H9 (cell line): ENCODE measurements around the gene LAMA3. TPM values are rescaled to one million over a fixed set of nuclear protein-coding genes. Genes with fewer than 3 reads are reported as not detected.

Experiments
- DNase-seq: peaks from one replicate; pipeline ENCODE4 v3.0.0-alpha.2; 2017
- H2AFZ ChIP-seq: one replicate; pipeline ENCODE4 v1.6.1; 2013; ENCODE audit warnings: mild to moderate bottlenecking, low read length, control low read depth, moderate library complexity
- H2AK5ac ChIP-seq: 2 replicates; pipeline ENCODE4 v1.6.1; 2013; ENCODE audit warnings: low read length, control low read depth, mixed read lengths; ENCODE audit not compliant: insufficient read length
- H2BK120ac ChIP-seq: one replicate; pipeline ENCODE4 v1.6.1; 2013; ENCODE audit warnings: low read depth, mild to moderate bottlenecking, low read length, control low read depth, inconsistent platforms; ENCODE audit not compliant: poor library complexity, severe bottlenecking
- H2BK12ac ChIP-seq: 2 replicates; pipeline ENCODE4 v1.6.1; 2013; ENCODE audit warnings: low read length, control low read depth, mixed read lengths, low read depth; ENCODE audit not compliant: insufficient read length
- H2BK15ac ChIP-seq: 2 replicates; pipeline ENCODE4 v1.6.1; 2013; ENCODE audit warnings: low read depth, low read length, control low read depth
- H2BK20ac ChIP-seq: one replicate; pipeline ENCODE4 v1.6.1; 2013; ENCODE audit warnings: low read depth, mild to moderate bottlenecking, low read length, control low read depth, inconsistent platforms; ENCODE audit not compliant: poor library complexity, severe bottlenecking
- H2BK5ac ChIP-seq: 2 replicates; pipeline ENCODE4 v1.6.1; 2013; ENCODE audit warnings: low read length, control low read depth, mixed read lengths; ENCODE audit not compliant: insufficient read length
- H3K14ac ChIP-seq: 2 replicates; pipeline ENCODE4 v1.6.1; 2013; ENCODE audit warnings: low read length, control low read depth; ENCODE audit not compliant: insufficient read depth
- H3K18ac ChIP-seq: 2 replicates; pipeline ENCODE4 v1.6.1; 2013; ENCODE audit warnings: low read depth, mild to moderate bottlenecking, mixed read lengths, low read length, control low read depth; ENCODE audit not compliant: insufficient read length
- H3K23ac ChIP-seq: 2 replicates; pipeline ENCODE4 v1.6.1; 2013; ENCODE audit warnings: low read length, control low read depth, mixed read lengths, low read depth; ENCODE audit not compliant: insufficient read length
- H3K23me2 ChIP-seq: 2 replicates; pipeline ENCODE4 v1.6.1; 2013; ENCODE audit warnings: low read depth, mild to moderate bottlenecking, mixed read lengths, low read length, control low read depth; ENCODE audit not compliant: insufficient read length, poor library complexity, severe bottlenecking
- H3K27ac ChIP-seq: 2 replicates; pipeline ENCODE4 v1.5.1; 2013; ENCODE audit warnings: low read length, control low read depth, mixed read lengths, low read depth; ENCODE audit not compliant: insufficient read length
- H3K27me3 ChIP-seq: 2 replicates; pipeline ENCODE4 v1.6.1; 2013; ENCODE audit warnings: low read length, control low read depth, inconsistent platforms; ENCODE audit not compliant: insufficient read depth
- H3K4ac ChIP-seq: 2 replicates; pipeline ENCODE4 v1.6.1; 2013; ENCODE audit warnings: low read depth, mild to moderate bottlenecking, control low read depth, inconsistent platforms, low read length, moderate library complexity
- H3K4me1 ChIP-seq: 2 replicates; pipeline ENCODE4 v1.6.1; 2013; ENCODE audit warnings: low read length, control low read depth, inconsistent platforms; ENCODE audit not compliant: insufficient read depth
- H3K4me2 ChIP-seq: 2 replicates; pipeline ENCODE4 v1.6.1; 2013; ENCODE audit warnings: low read length, control low read depth, mixed read lengths; ENCODE audit not compliant: insufficient read length, insufficient read depth
- H3K56ac ChIP-seq: 2 replicates; pipeline ENCODE4 v1.6.1; 2013; ENCODE audit warnings: low read depth, mild to moderate bottlenecking, mixed read lengths, low read length, control low read depth; ENCODE audit not compliant: insufficient read length
- H3K79me1 ChIP-seq: 2 replicates; pipeline ENCODE4 v1.6.1; 2013; ENCODE audit warnings: low read depth, mild to moderate bottlenecking, moderate library complexity, low read length, control low read depth, inconsistent platforms; ENCODE audit not compliant: insufficient read depth, poor library complexity, severe bottlenecking
- H3K79me2 ChIP-seq: 2 replicates; pipeline ENCODE4 v1.6.1; 2013; ENCODE audit warnings: low read length, control low read depth, inconsistent platforms; ENCODE audit not compliant: insufficient read depth
- H3K9ac ChIP-seq: 2 replicates; pipeline ENCODE4 v1.6.1; 2013; ENCODE audit warnings: low read length, control low read depth, mixed read lengths; ENCODE audit not compliant: insufficient read length; ENCODE audit errors: extremely low read depth
- H3K9me3 ChIP-seq: one replicate; pipeline ENCODE4 v1.6.1; 2013; ENCODE audit warnings: low read depth, low read length, inconsistent platforms; ENCODE audit not compliant: control insufficient read depth
- H3T11ph ChIP-seq: one replicate; pipeline ENCODE4 v1.6.1; 2013; ENCODE audit warnings: mild to moderate bottlenecking, low read length, control low read depth, inconsistent platforms
- H4K20me1 ChIP-seq: one replicate; pipeline ENCODE4 v1.6.1; 2013; ENCODE audit not compliant: control insufficient read depth, insufficient read length, insufficient read depth
- H4K5ac ChIP-seq: 2 replicates; pipeline ENCODE4 v1.6.1; 2013; ENCODE audit warnings: low read depth, mild to moderate bottlenecking, mixed read lengths, low read length, control low read depth; ENCODE audit not compliant: insufficient read length
- H4K8ac ChIP-seq: replicated peaks from 2 replicates; pipeline ENCODE4 v1.6.1; 2013; ENCODE audit warnings: low read length, control low read depth, mixed read lengths, low read depth; ENCODE audit not compliant: insufficient read length
- H4K91ac ChIP-seq: 2 replicates; pipeline ENCODE4 v1.6.1; 2013; ENCODE audit warnings: low read depth, mild to moderate bottlenecking, moderate library complexity, mixed read lengths, low read length, control low read depth; ENCODE audit not compliant: insufficient read length
- H3K27ac Mint-ChIP-seq, 3 experiments: 2 replicates in 2 of 3; 3 replicates in 1 of 3; pipeline ENCODE4 v1.8.0; 2020 to 2021; ENCODE audit warnings: mixed read lengths in 3 of 3, mild to moderate bottlenecking in 1 of 3, moderate library complexity in 1 of 3
- H3K27me3 Mint-ChIP-seq: 2 replicates; pipeline ENCODE4 v1.8.0; 2021; ENCODE audit warnings: low read depth, mild to moderate bottlenecking, moderate library complexity, mixed read lengths
- H3K36me3 Mint-ChIP-seq, 3 experiments: 2 replicates in 2 of 3; 3 replicates in 1 of 3; pipeline ENCODE4 v1.8.0; 2020 to 2021; ENCODE audit warnings: low read depth in 3 of 3, mixed read lengths in 3 of 3; ENCODE audit not compliant: insufficient read depth in 1 of 3
- H3K4me1 Mint-ChIP-seq, 2 experiments: 2 replicates each; pipeline ENCODE4 v1.8.0; 2020; ENCODE audit warnings: mixed read lengths in 2 of 2
- H3K4me3 Mint-ChIP-seq, 2 experiments: 2 replicates in 1 of 2; 3 replicates in 1 of 2; pipeline ENCODE4 v1.8.0; 2020 to 2021; ENCODE audit warnings: mild to moderate bottlenecking in 2 of 2, mixed read lengths in 2 of 2, moderate library complexity in 1 of 2
- H3K9me3 Mint-ChIP-seq, 2 experiments: 2 replicates in 1 of 2; 3 replicates in 1 of 2; pipeline ENCODE4 v1.8.0; 2020; ENCODE audit warnings: mild to moderate bottlenecking in 2 of 2, mixed read lengths in 2 of 2, moderate library complexity in 1 of 2
- whole genome bisulfite sequencing: extraction: QIAGEN DNeasy Blood & Tissue Kit; methylation state at CpG from one replicate; pipeline ENCODE4 v1.1.7; 2013; ENCODE audit warnings: missing lambda C conversion rate, low lambda C conversion rate, mixed read lengths; ENCODE audit not compliant: insufficient read length; ENCODE audit errors: extremely low coverage; 5-methylcytosine and 5-hydroxymethylcytosine counted together
- total RNA-seq: library from RNA; stranded (reverse); gene quantifications from 2 replicates; pipeline ENCODE4 v1.2.1, GENCODE V29; 2021
- TF ChIP-seq, protein P1 (sequence below): fragments of 200-600 bp; sonication (generic); conservative IDR thresholded peaks from 3 replicates; pipeline ENCODE4 v1.8.0; 2021; ENCODE audit warnings: antibody characterized with exemption, mild to moderate bottlenecking

LAMA3 gene
- total RNA-seq, 1 experiment from 2014 or later: 0.33 TPM

DNA sequence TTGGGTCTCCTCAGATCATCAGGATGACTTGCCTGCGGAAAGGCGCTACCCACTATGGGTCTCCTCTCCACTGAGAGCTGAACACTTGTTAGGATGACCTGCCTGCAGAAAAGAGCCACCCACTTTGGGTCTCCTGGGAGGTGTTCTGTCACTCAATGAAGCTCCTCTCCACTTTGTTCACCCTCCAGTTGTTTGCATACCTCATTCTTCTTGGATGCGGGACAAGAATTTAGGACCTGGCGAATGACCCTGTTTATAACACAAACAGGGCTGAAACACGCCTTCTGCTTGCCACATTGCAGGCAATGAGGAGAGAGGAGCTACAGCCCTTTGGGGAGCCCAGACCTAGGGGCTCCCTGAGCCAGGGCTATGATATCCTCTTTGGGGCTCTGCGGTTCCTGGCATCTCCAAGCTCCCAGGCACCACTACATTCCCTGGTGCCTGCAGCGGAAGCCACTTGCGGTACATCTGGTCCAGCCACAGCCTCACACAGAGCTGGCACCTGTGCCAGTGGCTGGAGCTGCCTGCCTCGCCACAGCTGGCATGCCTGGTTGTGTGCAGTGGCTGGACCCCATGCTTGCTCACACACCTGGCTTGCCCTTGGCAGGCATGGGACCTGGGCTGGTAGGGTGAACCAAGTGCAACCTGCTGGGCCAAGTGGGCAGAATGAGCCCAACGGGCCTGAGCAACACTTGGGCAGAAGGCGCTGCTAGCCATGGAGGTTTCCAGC lies 47.2 kb upstream of the LAMA3 start:
- Histone ChIP-seq H4K5ac (no peak overlapping the region), H3K27me3 (no peaks in the 10 kb centered on the region), H2BK15ac (no peak overlapping the region), H3K79me1 (no peaks in the 10 kb centered on the region), H3K14ac (no peak overlapping the region), H2BK5ac (no peak overlapping the region), H3K9ac (no peak overlapping the region), H3K18ac (no peak overlapping the region), H4K20me1 (no peaks in the 10 kb centered on the region), H4K91ac (no peak overlapping the region), H3K4me1 (no peaks in the 10 kb centered on the region), H3T11ph (no peak overlapping the region), H2AK5ac (no peak overlapping the region), H3K23me2 (no peaks in the 10 kb centered on the region), H2BK20ac (no peak overlapping the region), H3K79me2 (no peaks in the 10 kb centered on the region), H2AFZ (no peak overlapping the region), H4K8ac (no peak overlapping the region), H3K9me3 (peaks cover 7% of the 10 kb centered on the region), H3K56ac (no peak overlapping the region), H2BK12ac (no peak overlapping the region), H3K27ac (no peak overlapping the region), H3K23ac (no peak overlapping the region), H3K4ac (no peak overlapping the region), H3K4me2 (no peak overlapping the region), H2BK120ac (no peak overlapping the region)
- H3K36me3 Mint-ChIP-seq: peaks cover 3 to 6% (median 6%) of the 10 kb centered on the region in 3 experiments; a peak in 6 of 7 replicates
- no peak overlapping the region for H3K4me3 Mint-ChIP-seq
- H3K9me3 Mint-ChIP-seq: peaks cover 7 to 9% of the 10 kb centered on the region in 2 experiments; a peak in 3 of 5 replicates
- H3K4me1 Mint-ChIP-seq: 0 out of 4 replicates have a peak, but pooled peaks cover 0 to 5% of the 10 kb centered on the region in 2 experiments
- WGBS: no CpG with 5 or more reads among the region's 11 CpGs
- TF ChIP-seq, protein P1, sequence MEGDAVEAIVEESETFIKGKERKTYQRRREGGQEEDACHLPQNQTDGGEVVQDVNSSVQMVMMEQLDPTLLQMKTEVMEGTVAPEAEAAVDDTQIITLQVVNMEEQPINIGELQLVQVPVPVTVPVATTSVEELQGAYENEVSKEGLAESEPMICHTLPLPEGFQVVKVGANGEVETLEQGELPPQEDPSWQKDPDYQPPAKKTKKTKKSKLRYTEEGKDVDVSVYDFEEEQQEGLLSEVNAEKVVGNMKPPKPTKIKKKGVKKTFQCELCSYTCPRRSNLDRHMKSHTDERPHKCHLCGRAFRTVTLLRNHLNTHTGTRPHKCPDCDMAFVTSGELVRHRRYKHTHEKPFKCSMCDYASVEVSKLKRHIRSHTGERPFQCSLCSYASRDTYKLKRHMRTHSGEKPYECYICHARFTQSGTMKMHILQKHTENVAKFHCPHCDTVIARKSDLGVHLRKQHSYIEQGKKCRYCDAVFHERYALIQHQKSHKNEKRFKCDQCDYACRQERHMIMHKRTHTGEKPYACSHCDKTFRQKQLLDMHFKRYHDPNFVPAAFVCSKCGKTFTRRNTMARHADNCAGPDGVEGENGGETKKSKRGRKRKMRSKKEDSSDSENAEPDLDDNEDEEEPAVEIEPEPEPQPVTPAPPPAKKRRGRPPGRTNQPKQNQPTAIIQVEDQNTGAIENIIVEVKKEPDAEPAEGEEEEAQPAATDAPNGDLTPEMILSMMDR: no peak
- DNase-seq: no peak
- H3K27me3 Mint-ChIP-seq: no peaks in the 10 kb centered on the region; the same call in 1 of the 2 replicates
- H3K27ac Mint-ChIP-seq: no peak overlapping the region
